ENCODE results near the gene KIF17.

Gene KIF17

DNA sequence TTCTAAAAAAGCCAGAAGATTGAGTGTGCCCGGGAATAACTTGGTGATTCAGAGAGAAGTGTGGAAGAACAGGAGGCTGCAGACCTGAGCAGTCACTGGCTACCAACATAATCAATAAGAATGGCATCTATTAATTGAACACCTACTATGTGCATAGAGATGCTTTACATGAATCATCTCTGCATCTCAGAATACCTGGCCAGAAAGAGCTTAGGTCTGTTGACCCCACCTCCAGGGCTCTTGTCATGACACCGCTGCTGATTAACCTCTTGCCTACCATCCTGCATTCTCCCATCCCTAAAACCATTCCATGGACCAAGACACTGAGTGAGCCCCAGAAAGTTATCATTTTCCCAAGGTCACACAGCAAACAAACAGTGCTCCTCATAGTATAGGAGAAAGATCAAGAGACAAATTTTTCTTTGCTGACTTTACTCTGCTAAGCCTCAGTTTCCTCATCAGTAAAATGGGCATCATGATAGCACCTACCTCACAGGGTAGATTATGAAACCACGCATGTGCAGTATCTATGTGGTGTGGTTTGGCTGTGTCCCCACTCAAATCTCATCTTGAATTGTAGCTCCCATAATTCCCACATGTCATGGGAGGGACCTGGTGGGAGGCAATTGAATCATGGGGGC, 100.8 kb downstream of the KIF17 start:
- DNase-seq = no peak

DNA sequence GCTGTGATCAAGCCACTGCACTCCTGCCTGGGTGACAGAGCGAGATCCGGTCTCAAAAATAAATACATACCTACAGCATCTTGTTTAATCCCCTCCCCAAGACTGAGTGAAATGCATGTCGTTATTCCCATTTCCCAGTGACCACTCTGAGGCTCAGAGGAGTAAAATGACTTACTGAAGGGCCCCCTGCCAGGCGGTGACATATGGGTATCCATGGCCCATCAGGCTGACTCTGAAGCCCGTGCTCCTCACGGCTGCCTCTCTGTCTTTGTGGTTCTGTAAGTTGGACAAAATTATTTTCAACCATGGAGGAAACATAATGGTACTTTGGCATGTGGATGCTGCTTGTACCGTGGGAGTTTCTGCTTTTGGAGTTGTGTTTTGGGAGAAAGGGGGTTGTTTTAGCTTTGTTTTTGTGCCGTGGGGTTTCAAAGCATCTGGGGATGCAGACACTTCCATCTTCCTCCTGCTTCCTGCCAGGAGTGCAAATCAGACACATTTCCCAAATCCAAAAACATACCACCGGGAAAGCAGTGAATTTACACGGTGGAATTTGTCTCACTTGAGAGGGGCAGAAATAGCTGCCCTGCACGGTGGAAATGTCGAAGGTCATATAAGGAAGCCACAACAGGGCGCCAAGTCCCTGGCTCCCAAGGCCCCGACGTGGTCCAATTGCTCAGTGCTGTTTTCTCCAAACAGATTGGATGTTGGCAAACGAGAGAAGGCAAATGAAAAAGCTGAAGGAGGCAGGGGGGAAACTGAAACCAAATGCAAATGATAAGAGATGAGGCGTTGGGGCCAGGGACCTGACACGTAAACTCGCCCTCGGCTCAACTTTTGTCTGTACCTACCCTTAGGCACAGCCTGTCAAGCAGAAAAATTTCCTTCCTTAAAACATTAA, 101.6 kb downstream of the KIF17 start:
- DNase-seq = no peak

DNA sequence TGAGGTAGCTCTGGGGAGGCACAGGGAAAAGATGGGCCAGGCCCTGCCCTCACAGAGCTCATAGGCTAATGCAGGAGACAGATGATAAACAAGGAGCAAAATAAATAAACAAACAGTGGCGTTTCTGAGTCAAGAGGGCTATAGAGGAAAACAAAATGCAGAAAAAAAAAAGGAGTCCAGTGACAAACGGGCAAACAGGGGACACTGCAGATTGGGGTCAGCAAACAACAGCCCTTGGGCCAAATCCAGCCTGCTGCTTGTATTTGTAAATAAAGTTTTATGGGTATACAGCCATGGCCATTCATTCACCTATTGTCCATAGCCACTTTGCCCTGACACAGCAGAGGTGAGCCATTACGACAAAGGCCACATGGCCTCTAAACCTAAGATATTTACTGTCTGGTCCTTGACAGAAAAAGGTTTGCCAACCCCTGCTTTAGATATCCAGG, 103.7 kb downstream of the KIF17 start:
- no peak for DNase-seq

All from activated CD4-positive, alpha-beta T cell treated with anti-CD3 and anti-CD28 coated beads for 48 hours (primary cell).